Activated CD8-positive, alpha-beta T cell treated with anti-CD3 and anti-CD28 coated beads for 36 hours (primary cell): ENCODE data around the gene UGT2A3. TPM values are rescaled to one million over a fixed set of nuclear protein-coding genes. Genes with fewer than 3 reads are reported as not detected.
"Not testable (repeated sequence)": the region's sequence is repeated elsewhere in the genome, so short reads cannot be mapped to it uniquely, and the experiment has no call there.

Source experiments
- ATAC-seq: fragments of 200-7000 bp; cut with Tn5 transposase; one replicate; pipeline ENCODE4 v1.10.0; 2021; ENCODE audit warnings: mild to moderate bottlenecking, moderate library complexity
- CTCF ChIA-PET: fragments of 350-600 bp; sonication (Branson Sonifier 250); formaldehyde crosslinking; loops from one replicate; lab custom pipeline; 2021; ENCODE audit warnings: antibody characterized with exemption; lab: Charles Lee
- POLR2A ChIA-PET: fragments of 350-600 bp; sonication (Branson Sonifier 250); formaldehyde crosslinking; loops from one replicate; lab custom pipeline; 2021; ENCODE audit warnings: antibody characterized with exemption; lab: Charles Lee
- DNase-seq: peaks from one replicate; pipeline ENCODE4 v3.0.0-alpha.2; 2020
- H3K27ac Mint-ChIP-seq: one replicate; pipeline ENCODE4 v1.8.0; 2021; ENCODE audit warnings: mild to moderate bottlenecking, mixed read lengths
- H3K27me3 Mint-ChIP-seq: one replicate; pipeline ENCODE4 v1.8.0; 2021; ENCODE audit warnings: mixed read lengths
- H3K36me3 Mint-ChIP-seq: one replicate; pipeline ENCODE4 v1.8.0; 2021; ENCODE audit warnings: low read depth, mixed read lengths
- H3K4me1 Mint-ChIP-seq: one replicate; pipeline ENCODE4 v1.8.0; 2021; ENCODE audit warnings: low read depth, mixed read lengths
- H3K4me3 Mint-ChIP-seq: one replicate; pipeline ENCODE4 v1.8.0; 2021; ENCODE audit warnings: mild to moderate bottlenecking, moderate library complexity, mixed read lengths
- H3K9me3 Mint-ChIP-seq: one replicate; pipeline ENCODE4 v1.8.0; 2021; ENCODE audit warnings: mixed read lengths
- intact Hi-C: fragments of 100-400 bp; cut with micrococcal nuclease; formaldehyde crosslinking; loops from one replicate; pipeline ENCODE4 v1.10.0; 2022
- total RNA-seq, 2 experiments: library from RNA; stranded (reverse); gene quantifications; one replicate each; pipeline ENCODE4 v1.2.3, GENCODE V29; 2021
- TF ChIP-seq, protein P1 (sequence below): fragments of 200-600 bp; IDR thresholded peaks from one replicate; pipeline ENCODE4 v1.8.0; 2022; ENCODE audit warnings: antibody characterized with exemption, mild to moderate bottlenecking

Gene UGT2A3
- total RNA-seq, 2 experiments from 2014 or later: not detected

DNA sequence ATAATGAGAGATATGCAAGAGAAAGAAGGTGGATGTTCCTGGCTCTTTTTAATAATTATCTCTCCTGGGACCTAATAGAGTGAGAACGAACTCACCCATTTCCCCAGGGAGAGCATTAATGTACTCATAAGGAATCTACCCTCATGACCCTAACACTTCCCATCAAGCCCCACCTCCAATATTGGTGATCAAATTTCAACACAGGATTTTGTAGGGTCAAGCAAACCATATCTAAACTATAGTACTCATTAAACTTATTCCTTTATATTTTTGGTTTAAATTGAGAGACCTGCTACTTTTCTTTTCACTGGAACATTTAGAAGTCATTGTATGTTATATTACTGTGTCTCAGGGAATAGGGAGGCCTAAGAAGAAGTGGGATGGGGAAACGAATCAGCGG, 2.6 kb downstream of the UGT2A3 start:
- H3K27me3 Mint-ChIP-seq: no peaks in the 10 kb centered on the region
- H3K9me3 Mint-ChIP-seq: no peaks in the 10 kb centered on the region
- H3K36me3 Mint-ChIP-seq: no peaks in the 10 kb centered on the region
- no peak for ATAC-seq
- TF ChIP-seq, protein P1, sequence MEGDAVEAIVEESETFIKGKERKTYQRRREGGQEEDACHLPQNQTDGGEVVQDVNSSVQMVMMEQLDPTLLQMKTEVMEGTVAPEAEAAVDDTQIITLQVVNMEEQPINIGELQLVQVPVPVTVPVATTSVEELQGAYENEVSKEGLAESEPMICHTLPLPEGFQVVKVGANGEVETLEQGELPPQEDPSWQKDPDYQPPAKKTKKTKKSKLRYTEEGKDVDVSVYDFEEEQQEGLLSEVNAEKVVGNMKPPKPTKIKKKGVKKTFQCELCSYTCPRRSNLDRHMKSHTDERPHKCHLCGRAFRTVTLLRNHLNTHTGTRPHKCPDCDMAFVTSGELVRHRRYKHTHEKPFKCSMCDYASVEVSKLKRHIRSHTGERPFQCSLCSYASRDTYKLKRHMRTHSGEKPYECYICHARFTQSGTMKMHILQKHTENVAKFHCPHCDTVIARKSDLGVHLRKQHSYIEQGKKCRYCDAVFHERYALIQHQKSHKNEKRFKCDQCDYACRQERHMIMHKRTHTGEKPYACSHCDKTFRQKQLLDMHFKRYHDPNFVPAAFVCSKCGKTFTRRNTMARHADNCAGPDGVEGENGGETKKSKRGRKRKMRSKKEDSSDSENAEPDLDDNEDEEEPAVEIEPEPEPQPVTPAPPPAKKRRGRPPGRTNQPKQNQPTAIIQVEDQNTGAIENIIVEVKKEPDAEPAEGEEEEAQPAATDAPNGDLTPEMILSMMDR: no peak
- DNase-seq: no peak
- H3K27ac Mint-ChIP-seq: no peak overlapping the region
- intact Hi-C loops: no loop called here
- no peaks in the 10 kb centered on the region for H3K4me1 Mint-ChIP-seq
- POLR2A ChIA-PET: no interaction called here
- CTCF ChIA-PET: no interaction called here
- H3K4me3 Mint-ChIP-seq: no peak overlapping the region

- no peaks in the 10 kb centered on the region for H3K4me1 Mint-ChIP-seq
- no peak for DNase-seq
- intact Hi-C loops: no loop called here
- no peaks in the 10 kb centered on the region for H3K36me3 Mint-ChIP-seq
- H3K27ac Mint-ChIP-seq: no peak overlapping the region
- TF ChIP-seq, protein P1: no peak
- ChIA-PET CTCF (no interaction called here), POLR2A (no interaction called here)
- H3K27me3 Mint-ChIP-seq: no peaks in the 10 kb centered on the region
- H3K9me3 Mint-ChIP-seq: no peaks in the 10 kb centered on the region
- H3K4me3 Mint-ChIP-seq: no peak overlapping the region
- no peak for ATAC-seq
These were observed 3.4 kb downstream of the UGT2A3 start for GRCh38 chr4:68948044-68948743.

DNA sequence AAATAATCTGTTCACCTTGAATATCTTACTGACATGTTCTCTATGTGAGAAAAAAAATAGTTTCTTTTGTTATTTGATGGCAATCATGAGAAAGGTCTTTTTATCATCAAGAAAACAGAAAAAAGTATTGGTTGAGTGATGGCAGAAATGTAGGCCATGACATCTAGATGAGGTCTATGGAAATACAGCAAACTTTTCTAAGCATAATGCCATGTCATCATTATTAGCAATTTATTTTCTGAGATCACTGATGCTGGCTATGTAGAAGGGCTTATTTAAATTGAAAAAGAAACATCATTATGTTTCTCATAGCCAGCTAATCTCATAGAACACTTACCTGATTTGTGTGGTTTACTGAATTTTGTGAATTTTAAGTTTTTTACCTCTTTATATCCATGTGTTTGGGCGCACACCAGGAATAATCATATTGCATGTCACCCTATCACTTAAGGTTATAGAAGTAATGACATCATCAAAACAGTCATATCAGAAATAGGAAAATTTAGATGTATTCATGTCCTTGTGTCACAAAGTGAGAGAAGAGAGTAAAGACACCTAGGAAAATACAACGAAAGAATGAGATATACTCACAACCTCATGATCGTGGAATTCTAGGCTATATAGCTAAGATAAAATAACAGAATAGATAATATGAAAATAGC, 22.4 kb downstream of the UGT2A3 start:
- no peak for DNase-seq
- no peak for ATAC-seq
- Mint-ChIP-seq H3K4me3 (no peak overlapping the region), H3K4me1 (no peaks in the 10 kb centered on the region), H3K27ac (no peak overlapping the region), H3K9me3 (peaks cover 7% of the 10 kb centered on the region), H3K27me3 (no peaks in the 10 kb centered on the region), H3K36me3 (no peaks in the 10 kb centered on the region)
- CTCF ChIA-PET: no interaction called here
- POLR2A ChIA-PET: no interaction called here
- intact Hi-C loops: no loop called here
- TF ChIP-seq, protein P1: no peak

GRCh38 chr4:68927165-68927564, 24.4 kb downstream of the UGT2A3 start:
- Mint-ChIP-seq H3K4me1 (no peaks in the 10 kb centered on the region), H3K27ac (no peak overlapping the region), H3K27me3 (no peaks in the 10 kb centered on the region), H3K4me3 (no peak overlapping the region), H3K36me3 (no peaks in the 10 kb centered on the region), H3K9me3 (peaks cover 7% of the 10 kb centered on the region)
- DNase-seq (no peak), ATAC-seq (no peak)
- TF ChIP-seq, protein P1: no peak
- ChIA-PET POLR2A (no interaction called here), CTCF (no interaction called here)
- intact Hi-C loops: no loop called here

DNA sequence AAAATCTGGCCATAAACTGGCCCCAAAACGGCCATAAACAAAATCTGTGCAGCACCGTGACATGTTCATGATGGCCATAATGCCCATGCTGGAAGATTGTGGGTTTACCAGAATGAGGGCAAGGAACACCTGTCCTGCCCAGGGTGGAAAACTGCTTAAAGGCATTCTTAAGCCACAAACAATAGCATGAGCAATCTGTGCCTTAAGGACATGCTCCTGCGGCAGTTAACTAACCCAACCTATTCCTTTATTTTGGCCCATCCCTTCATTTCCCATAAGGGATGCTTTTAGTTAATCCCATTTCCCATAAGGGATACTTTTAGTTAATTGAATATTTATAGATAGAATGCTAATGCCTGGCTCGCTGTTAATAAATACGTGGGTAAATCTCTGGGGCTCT, 29.4 kb downstream of the UGT2A3 start:
- H3K9me3 Mint-ChIP-seq, CTCF ChIA-PET, H3K27me3 Mint-ChIP-seq: not testable (repeated sequence)

More for the DNA sequence above, 29.4 kb downstream of the UGT2A3 start:
- H3K4me1 Mint-ChIP-seq, DNase-seq, ATAC-seq, H3K4me3 Mint-ChIP-seq, H3K27ac Mint-ChIP-seq, intact Hi-C loops, H3K36me3 Mint-ChIP-seq: not testable (repeated sequence)
- POLR2A ChIA-PET: interaction anchor here (0.6 kb wide), 1 partner anchor 67 kb away, joined by 3 read pairs; no protein-coding TSS in a partner anchor
